Tibial artery (tissue), 4 donors: ENCODE results near the gene CAMK2G.

Experiments
- DNase-seq, 2 donors: peaks; one replicate each; pipeline ENCODE4 v3.0.0-alpha.2; 2019
- H3K27ac ChIP-seq, 2 donors: fragments of 200-600 bp; sonication (generic) in 1 of 2; 1 replicate in 1 of 2; 2 replicates in 1 of 2; pipeline ENCODE4 v1.5.1; 2018 to 2019; ENCODE audit warnings: mild to moderate bottlenecking in 1 of 2
- H3K27me3 ChIP-seq, 2 donors: fragments of 200-600 bp; sonication (generic) in 1 of 2; one replicate each; pipeline versions ENCODE4 v1.5.1 to v1.6.0; 2016 to 2019
- H3K36me3 ChIP-seq, 3 donors: fragments of 200-600 bp; sonication (generic) in 2 of 3; one replicate each; pipeline ENCODE4 v1.5.1; 2016 to 2019; ENCODE audit warnings: mild to moderate bottlenecking in 2 of 3
- H3K4me1 ChIP-seq, 4 donors: fragments of 200-600 bp; sonication (generic) in 2 of 4; 1 replicate in 3 of 4; 2 replicates in 1 of 4; pipeline ENCODE4 v1.5.1; 2016 to 2019
- H3K4me3 ChIP-seq, 2 donors: fragments of 200-600 bp; sonication (generic) in 1 of 2; 1 replicate in 1 of 2; 2 replicates in 1 of 2; pipeline ENCODE4 v1.5.1; 2018 to 2019; ENCODE audit warnings: mild to moderate bottlenecking in 2 of 2
- H3K9me3 ChIP-seq, 3 donors: fragments of 200-600 bp; sonication (generic) in 1 of 3; one replicate each; pipeline ENCODE4 v1.5.1; 2016 to 2019
- CTCF ChIP-seq, 2 experiments: fragments of 200-600 bp in 1 of 2; fragments of 450-650 bp in 1 of 2; IDR thresholded peaks; one replicate each; pipeline ENCODE4 v1.5.1; 2017 to 2019; ENCODE audit warnings: antibody characterized with exemption in 2 of 2, mild to moderate bottlenecking in 1 of 2, moderate library complexity in 1 of 2
- intact Hi-C: fragments of 100-400 bp; cut with DNase I; formaldehyde crosslinking; loops from one replicate; pipeline ENCODE4 v1.15.0; 2023; ENCODE audit warnings: low total_unique reads

Gene CAMK2G

GRCh38 chr10:73815719-73816030, 58.7 kb downstream of the CAMK2G start:
- H3K27me3 ChIP-seq = no peaks in the 10 kb centered on the region
- no peak for TF ChIP-seq CTCF (IDR thresholded peaks at IDR 0.05)
- intact Hi-C loops = no loop called here
- no peak for DNase-seq
- peaks cover 59 to 78% (median 63%) of the 10 kb centered on the region in 3 donors for H3K36me3 ChIP-seq
- peaks cover 0 to 15% (median 7%) of the 10 kb centered on the region in 4 donors for H3K4me1 ChIP-seq
- H3K27ac ChIP-seq = peak overlapping the region; percentile 15 to 31
- no peaks in the 10 kb centered on the region for H3K9me3 ChIP-seq
- H3K4me3 ChIP-seq = no peak overlapping the region

- Histone ChIP-seq H3K27ac (peak overlapping the region in 1 of 2 donors; percentile 31), H3K36me3 (peaks cover 58 to 77% (median 63%) of the 10 kb centered on the region in 3 donors), H3K27me3 (no peaks in the 10 kb centered on the region), H3K9me3 (no peaks in the 10 kb centered on the region), H3K4me1 (peaks cover 0 to 19% (median 10%) of the 10 kb centered on the region in 4 donors), H3K4me3 (no peak overlapping the region)
- TF ChIP-seq CTCF (IDR thresholded peaks at IDR 0.05) = peak in 1 of 2 experiments; percentile 15
- intact Hi-C loops = no loop called here
- no peak for DNase-seq
Observed at GRCh38 chr10:73814896-73815718, 59.2 kb downstream of the CAMK2G start.

- Histone ChIP-seq H3K4me3 (no peak overlapping the region), H3K9me3 (no peaks in the 10 kb centered on the region), H3K27ac (no peak overlapping the region), H3K4me1 (peaks cover 0 to 19% (median 12%) of the 10 kb centered on the region in 4 donors), H3K36me3 (peaks cover 52 to 70% (median 62%) of the 10 kb centered on the region in 3 donors), H3K27me3 (no peaks in the 10 kb centered on the region)
- no peak for DNase-seq
- TF ChIP-seq CTCF (IDR thresholded peaks at IDR 0.05) = no peak
- intact Hi-C loops = no loop called here
Observed at GRCh38 chr10:73814276-73814895, 60.0 kb downstream of the CAMK2G start.

GRCh38 chr10:73813333-73813732, 61.0 kb downstream of the CAMK2G start:
- H3K36me3 ChIP-seq = peaks cover 47 to 69% (median 53%) of the 10 kb centered on the region in 3 donors
- no peaks in the 10 kb centered on the region for H3K9me3 ChIP-seq
- no peak for DNase-seq
- no peak overlapping the region for H3K4me3 ChIP-seq
- no peaks in the 10 kb centered on the region for H3K27me3 ChIP-seq
- no peak for TF ChIP-seq CTCF (IDR thresholded peaks at IDR 0.05)
- intact Hi-C loops = no loop called here
- peaks cover 0 to 19% (median 12%) of the 10 kb centered on the region in 4 donors for H3K4me1 ChIP-seq
- H3K27ac ChIP-seq = no peak overlapping the region

GRCh38 chr10:73812657-73813056, 61.7 kb downstream of the CAMK2G start:
- DNase-seq = no peak
- peaks cover 0 to 19% (median 14%) of the 10 kb centered on the region in 4 donors for H3K4me1 ChIP-seq
- intact Hi-C loops = no loop called here
- peak overlapping the region in 1 of 2 donors; percentile 93 for H3K27ac ChIP-seq
- no peak for TF ChIP-seq CTCF (IDR thresholded peaks at IDR 0.05)
- H3K4me3 ChIP-seq = no peak overlapping the region
- H3K27me3 ChIP-seq = no peaks in the 10 kb centered on the region
- H3K9me3 ChIP-seq = no peaks in the 10 kb centered on the region
- peaks cover 47 to 69% (median 48%) of the 10 kb centered on the region in 3 donors for H3K36me3 ChIP-seq
